ENCODE measurements around the gene EXD1. TPM values are rescaled to one million over a fixed set of nuclear protein-coding genes. Genes with fewer than 3 reads are reported as not detected.
"Not testable (repeated sequence)": the region's sequence is repeated elsewhere in the genome, so short reads cannot be mapped to it uniquely, and the experiment has no call there.

The EXD1 gene
- total and polyA plus RNA-seq, 4 donors, result 0.26 to 0.40 TPM; not detected in 2

GRCh38 chr15:41153733-41154132 is 76.8 kb downstream of the EXD1 start:
- Histone ChIP-seq H3K9me3 (ENCODE audit: control insufficient read depth, insufficient read depth, low read length) (no peaks in the 10 kb centered on the region), H3K4me1 (ENCODE audit: control insufficient read depth, insufficient read depth, low read length) (no peaks in the 10 kb centered on the region), H3K27me3 (ENCODE audit: control insufficient read depth, insufficient read depth, low read length) (no peaks in the 10 kb centered on the region), H3K36me3 (ENCODE audit: control insufficient read depth, insufficient read depth, low read length) (no peaks in the 10 kb centered on the region), H3K4me3 (ENCODE audit: low read depth, low read length) (no peak overlapping the region), H3K27ac (ENCODE audit: low read depth, low read length) (no peak overlapping the region)
- 94% methylated on average over 4 of the region's 5 CpGs for WGBS (ENCODE audit: insufficient coverage)
- DNase-seq (ENCODE audit: low read depth in 4 of 6, low spot score in 6 of 6), result no peak

- Histone ChIP-seq H3K4me1 (ENCODE audit: control insufficient read depth, insufficient read depth, low read length) (no peaks in the 10 kb centered on the region), H3K36me3 (ENCODE audit: control insufficient read depth, insufficient read depth, low read length) (no peaks in the 10 kb centered on the region), H3K27ac (ENCODE audit: low read depth, low read length) (no peak overlapping the region), H3K9me3 (ENCODE audit: control insufficient read depth, insufficient read depth, low read length) (no peaks in the 10 kb centered on the region), H3K27me3 (ENCODE audit: control insufficient read depth, insufficient read depth, low read length) (no peaks in the 10 kb centered on the region), H3K4me3 (ENCODE audit: low read depth, low read length) (no peak overlapping the region)
- no peak for DNase-seq (ENCODE audit: low read depth in 4 of 6, low spot score in 6 of 6)
- 96% methylated on average over 30 of the region's 37 CpGs for WGBS (ENCODE audit: insufficient coverage)
These were observed 79.0 kb downstream of the EXD1 start for GRCh38 chr15:41151451-41152005.

GRCh38 chr15:41150279-41150678 is 80.3 kb downstream of the EXD1 start:
- DNase-seq (ENCODE audit: low read depth in 4 of 6, low spot score in 6 of 6), result no peak
- no peak overlapping the region for H3K27ac ChIP-seq (ENCODE audit: low read depth, low read length)
- no peak overlapping the region for H3K4me3 ChIP-seq (ENCODE audit: low read depth, low read length)
- H3K9me3 ChIP-seq (ENCODE audit: control insufficient read depth, insufficient read depth, low read length), result no peaks in the 10 kb centered on the region
- WGBS (ENCODE audit: insufficient coverage), result 100% methylated on average over 1 of the region's 4 CpGs
- H3K27me3 ChIP-seq (ENCODE audit: control insufficient read depth, insufficient read depth, low read length), result no peaks in the 10 kb centered on the region
- H3K36me3 ChIP-seq (ENCODE audit: control insufficient read depth, insufficient read depth, low read length), result no peaks in the 10 kb centered on the region
- no peaks in the 10 kb centered on the region for H3K4me1 ChIP-seq (ENCODE audit: control insufficient read depth, insufficient read depth, low read length)

- Histone ChIP-seq H3K9me3 (ENCODE audit: control insufficient read depth, insufficient read depth, low read length) (no peaks in the 10 kb centered on the region), H3K36me3 (ENCODE audit: control insufficient read depth, insufficient read depth, low read length) (no peaks in the 10 kb centered on the region), H3K27me3 (ENCODE audit: control insufficient read depth, insufficient read depth, low read length) (no peaks in the 10 kb centered on the region), H3K4me3 (ENCODE audit: low read depth, low read length) (no peak overlapping the region), H3K27ac (ENCODE audit: low read depth, low read length) (no peak overlapping the region), H3K4me1 (ENCODE audit: control insufficient read depth, insufficient read depth, low read length) (no peaks in the 10 kb centered on the region)
- no peak for DNase-seq (ENCODE audit: low read depth in 4 of 6, low spot score in 6 of 6)
- WGBS (ENCODE audit: insufficient coverage), result 100% methylated on average over 1 of the region's 2 CpGs
These were observed 82.5 kb downstream of the EXD1 start for GRCh38 chr15:41148065-41148464.

GRCh38 chr15:41139619-41140018 is 90.9 kb downstream of the EXD1 start:
- H3K4me3 ChIP-seq (ENCODE audit: low read depth, low read length), result no peak overlapping the region
- no peaks in the 10 kb centered on the region for H3K36me3 ChIP-seq (ENCODE audit: control insufficient read depth, insufficient read depth, low read length)
- H3K4me1 ChIP-seq (ENCODE audit: control insufficient read depth, insufficient read depth, low read length), result no peaks in the 10 kb centered on the region
- no peaks in the 10 kb centered on the region for H3K27me3 ChIP-seq (ENCODE audit: control insufficient read depth, insufficient read depth, low read length)
- H3K9me3 ChIP-seq (ENCODE audit: control insufficient read depth, insufficient read depth, low read length), result no peaks in the 10 kb centered on the region
- no peak for DNase-seq (ENCODE audit: low read depth in 4 of 6, low spot score in 6 of 6)
- no CpG with 5 or more reads among the region's 5 CpGs for WGBS (ENCODE audit: insufficient coverage)
- H3K27ac ChIP-seq (ENCODE audit: low read depth, low read length), result no peak overlapping the region

- not testable (repeated sequence) for H3K27ac ChIP-seq (ENCODE audit: low read depth, low read length); DNase-seq (ENCODE audit: low read depth in 4 of 6, low spot score in 6 of 6); H3K4me3 ChIP-seq (ENCODE audit: low read depth, low read length); H3K9me3 ChIP-seq (ENCODE audit: control insufficient read depth, insufficient read depth, low read length); H3K4me1 ChIP-seq (ENCODE audit: control insufficient read depth, insufficient read depth, low read length); H3K36me3 ChIP-seq (ENCODE audit: control insufficient read depth, insufficient read depth, low read length); H3K27me3 ChIP-seq (ENCODE audit: control insufficient read depth, insufficient read depth, low read length)
- 97% methylated on average over 6 of the region's 7 CpGs for WGBS (ENCODE audit: insufficient coverage)
These were observed 91.4 kb downstream of the EXD1 start for GRCh38 chr15:41139112-41139511.

GRCh38 chr15:41135580-41135979 is 95.0 kb downstream of the EXD1 start:
- DNase-seq (ENCODE audit: low read depth in 4 of 6, low spot score in 6 of 6); H3K27ac ChIP-seq (ENCODE audit: low read depth, low read length); H3K27me3 ChIP-seq (ENCODE audit: control insufficient read depth, insufficient read depth, low read length); H3K9me3 ChIP-seq (ENCODE audit: control insufficient read depth, insufficient read depth, low read length); H3K36me3 ChIP-seq (ENCODE audit: control insufficient read depth, insufficient read depth, low read length); H3K4me3 ChIP-seq (ENCODE audit: low read depth, low read length); H3K4me1 ChIP-seq (ENCODE audit: control insufficient read depth, insufficient read depth, low read length): not testable (repeated sequence)
- WGBS (ENCODE audit: insufficient coverage), result 95% methylated on average over 6 of the region's 6 CpGs

GRCh38 chr15:41133454-41133853 is 97.1 kb downstream of the EXD1 start:
- Histone ChIP-seq H3K27ac (ENCODE audit: low read depth, low read length) (no peak overlapping the region), H3K4me1 (ENCODE audit: control insufficient read depth, insufficient read depth, low read length) (no peaks in the 10 kb centered on the region), H3K27me3 (ENCODE audit: control insufficient read depth, insufficient read depth, low read length) (no peaks in the 10 kb centered on the region), H3K36me3 (ENCODE audit: control insufficient read depth, insufficient read depth, low read length) (no peaks in the 10 kb centered on the region), H3K9me3 (ENCODE audit: control insufficient read depth, insufficient read depth, low read length) (no peaks in the 10 kb centered on the region), H3K4me3 (ENCODE audit: low read depth, low read length) (no peak overlapping the region)
- WGBS (ENCODE audit: insufficient coverage), result 68% methylated on average over 10 of the region's 10 CpGs
- no peak for DNase-seq (ENCODE audit: low read depth in 4 of 6, low spot score in 6 of 6)

Other genes with a start within 250 kb of the EXD1 start
- gene INO80, start 114.5 kb downstream of the EXD1 start, total RNA-seq, result 10 to 100 TPM; 18.8 to 27.8 TPM
- gene INO80, start 114.5 kb downstream of the EXD1 start, polyA plus RNA-seq (ENCODE audit: insufficient read length in 2 of 2), result 10 to 100 TPM; 15.9 to 19.8 TPM
- gene CHP1, start 511 bp upstream of the EXD1 start, total RNA-seq, result 10 to 100 TPM; 55.2 to 70.7 TPM
- gene CHP1, start 511 bp upstream of the EXD1 start, polyA plus RNA-seq (ENCODE audit: insufficient read length in 2 of 2), result 10 to 100 TPM; 62.4 to 76.4 TPM
- gene OIP5, start 101.8 kb upstream of the EXD1 start, total RNA-seq, result 1 to 10 TPM; 4.5 to 5.5 TPM
- gene OIP5, start 101.8 kb upstream of the EXD1 start, polyA plus RNA-seq (ENCODE audit: insufficient read length in 2 of 2), result 1 to 10 TPM; 7.3 to 8.1 TPM
- 10 to 100 TPM; 48.2 to 70.1 TPM for gene NUSAP1, start 102.1 kb upstream of the EXD1 start, total RNA-seq
- gene NUSAP1, start 102.1 kb upstream of the EXD1 start, polyA plus RNA-seq (ENCODE audit: insufficient read length in 2 of 2), result 10 to 100 TPM; 56.8 to 57.6 TPM
- 10 to 100 TPM; 26.7 to 32.2 TPM for gene NDUFAF1, start 171.7 kb upstream of the EXD1 start, total RNA-seq
- 10 to 100 TPM; 28.2 to 28.5 TPM for gene NDUFAF1, start 171.7 kb upstream of the EXD1 start, polyA plus RNA-seq (ENCODE audit: insufficient read length in 2 of 2)
- 10 to 100 TPM; 29.6 to 34.5 TPM for gene RTF1, start 186.3 kb upstream of the EXD1 start, total RNA-seq
- 10 to 100 TPM; 68.7 to 73.6 TPM for gene RTF1, start 186.3 kb upstream of the EXD1 start, polyA plus RNA-seq (ENCODE audit: insufficient read length in 2 of 2)